DOHH2 (cell line): ENCODE results near the gene OR1N1.
"Not testable (repeated sequence)": the region's sequence is repeated elsewhere in the genome, so short reads cannot be mapped to it uniquely, and the experiment has no call there.

Experiments
- H3F3A ChIP-seq: fragments of 200-600 bp; sonication (generic), shearing (Covaris generic); 2 replicates; pipeline ENCODE4 v1.6.0; 2016; ENCODE audit warnings: antibody characterized with exemption, mild to moderate bottlenecking; ENCODE audit not compliant: control insufficient read depth, insufficient read depth
- H3K27ac ChIP-seq: fragments of 200-600 bp; sonication (generic); 2 replicates; pipeline ENCODE4 v1.5.1; 2014; ENCODE audit warnings: low read depth, mild to moderate bottlenecking, low read length, moderate library complexity
- H3K27me3 ChIP-seq: fragments of 200-600 bp; sonication (generic); 2 replicates; pipeline ENCODE4 v1.6.1; 2014; ENCODE audit warnings: mild to moderate bottlenecking, low read length, mixed read lengths; ENCODE audit not compliant: control insufficient read depth
- H3K36me3 ChIP-seq: fragments of 200-600 bp; sonication (generic); 2 replicates; pipeline ENCODE4 v1.6.1; 2014; ENCODE audit warnings: mild to moderate bottlenecking, low read length, moderate library complexity, mixed read lengths; ENCODE audit not compliant: control insufficient read depth
- H3K4me1 ChIP-seq: fragments of 200-600 bp; sonication (generic); 2 replicates; pipeline ENCODE4 v1.6.1; 2014; ENCODE audit warnings: mild to moderate bottlenecking, low read length, mixed read lengths; ENCODE audit not compliant: control insufficient read depth
- H3K4me2 ChIP-seq: fragments of 200-600 bp; sonication (generic); 2 replicates; pipeline ENCODE4 v1.6.0; 2014; ENCODE audit warnings: mild to moderate bottlenecking, low read length, moderate library complexity
- H3K4me3 ChIP-seq: fragments of 200-600 bp; sonication (generic); 2 replicates; pipeline ENCODE4 v1.5.1; 2014; ENCODE audit warnings: mild to moderate bottlenecking, low read length, mixed read lengths
- H3K79me2 ChIP-seq: fragments of 200-600 bp; sonication (generic); 2 replicates; pipeline ENCODE4 v1.6.1; 2014; ENCODE audit warnings: mild to moderate bottlenecking, low read length, mixed read lengths; ENCODE audit not compliant: control insufficient read depth
- H3K9me2 ChIP-seq: fragments of 200-600 bp; sonication (generic); replicated peaks from 2 replicates; pipeline ENCODE4 v1.6.1; 2014; ENCODE audit warnings: mild to moderate bottlenecking, low read length, mixed read lengths; ENCODE audit not compliant: control insufficient read depth
- H3K9me3 ChIP-seq: fragments of 200-600 bp; sonication (generic); 2 replicates; pipeline ENCODE4 v1.6.1; 2014; ENCODE audit warnings: antibody characterized with exemption, low read length, mixed read lengths; ENCODE audit not compliant: control insufficient read depth, insufficient read depth
- H4K20me1 ChIP-seq: fragments of 200-600 bp; sonication (generic); 2 replicates; pipeline ENCODE4 v1.6.0; 2014; ENCODE audit warnings: low read depth, mild to moderate bottlenecking, antibody characterized with exemption, low read length, moderate library complexity; ENCODE audit not compliant: control insufficient read depth, insufficient read depth
- CTCF ChIP-seq: fragments of 200-600 bp; sonication (generic); IDR thresholded peaks from one replicate; pipeline ENCODE4 v1.5.1; 2014; ENCODE audit warnings: antibody characterized with exemption, mild to moderate bottlenecking, low read depth, low read length; ENCODE audit not compliant: poor library complexity, severe bottlenecking
- EZH2phosphoT487 ChIP-seq: fragments of 200-600 bp; sonication (generic); IDR thresholded peaks from 2 replicates; pipeline ENCODE4 v1.6.1; 2017; ENCODE audit warnings: borderline replicate concordance, mild to moderate bottlenecking, antibody characterized with exemption, low read length, moderate library complexity, mixed read lengths

OR1N1 gene

GRCh38 chr9:122536134-122536533 lies 9.0 kb upstream of the OR1N1 start:
- H3K4me2 ChIP-seq = no peak overlapping the region
- H4K20me1 ChIP-seq = no peaks in the 10 kb centered on the region
- H3K9me3 ChIP-seq = no peaks in the 10 kb centered on the region
- TF ChIP-seq EZH2phosphoT487 = no peak
- no peaks in the 10 kb centered on the region for H3K4me1 ChIP-seq
- H3K27me3 ChIP-seq = no peaks in the 10 kb centered on the region
- H3K4me3 ChIP-seq = no peak overlapping the region
- no peaks in the 10 kb centered on the region for H3K79me2 ChIP-seq
- no peaks in the 10 kb centered on the region for H3K36me3 ChIP-seq
- no peaks in the 10 kb centered on the region for H3F3A ChIP-seq
- no peaks in the 10 kb centered on the region for H3K9me2 ChIP-seq
- H3K27ac ChIP-seq = no peak overlapping the region

DNA sequence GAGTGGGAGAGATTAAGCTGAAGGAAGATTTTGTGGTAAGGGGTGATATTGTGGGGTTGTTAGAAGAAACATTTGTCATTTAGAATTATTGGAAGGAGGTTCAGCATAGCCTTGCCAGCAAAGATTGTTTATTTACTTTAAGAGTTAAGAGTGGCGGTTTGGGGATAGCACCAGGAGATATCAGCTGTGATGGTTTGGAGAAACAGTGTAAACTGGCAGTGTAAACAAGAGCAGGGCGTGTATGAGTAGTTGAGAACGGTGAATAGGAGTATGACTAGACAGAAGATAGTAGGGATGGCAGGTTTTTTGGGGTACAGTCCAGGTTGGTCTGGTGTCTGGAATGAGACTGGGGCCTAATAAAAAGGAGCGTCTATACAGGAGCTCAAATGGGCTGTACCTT lies 4.1 kb upstream of the OR1N1 start:
- H3K9me2 ChIP-seq, H3K9me3 ChIP-seq, H4K20me1 ChIP-seq, H3K4me1 ChIP-seq, H3K79me2 ChIP-seq, H3K4me3 ChIP-seq, H3K4me2 ChIP-seq, H3F3A ChIP-seq, H3K27ac ChIP-seq, H3K36me3 ChIP-seq: not testable (repeated sequence)
- H3K27me3 ChIP-seq = peaks cover 13% of the 10 kb centered on the region; the same call in 1 of the 2 replicates

DNA sequence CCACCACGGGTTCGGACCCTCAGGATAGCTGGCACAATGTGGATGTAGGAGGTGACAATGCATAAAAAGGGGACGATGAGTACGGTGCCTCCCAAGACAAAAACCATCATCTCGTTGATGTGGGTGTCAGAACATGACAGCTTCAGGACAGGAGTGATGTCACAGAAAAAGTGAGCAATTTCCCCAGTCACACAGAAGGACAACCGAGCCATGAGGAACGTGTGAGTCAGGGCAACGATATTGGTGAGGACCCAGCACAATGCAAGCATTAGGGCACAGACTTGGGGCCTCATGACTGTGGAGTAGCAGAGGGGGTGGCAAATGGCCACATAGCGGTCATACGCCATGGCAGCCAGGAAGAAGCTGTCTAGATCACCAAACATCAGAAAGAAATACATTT lies 491 bp downstream of the OR1N1 start:
- Histone ChIP-seq H3K4me1 (no peaks in the 10 kb centered on the region), H3K36me3 (no peaks in the 10 kb centered on the region), H4K20me1 (no peaks in the 10 kb centered on the region), H3K9me3 (no peaks in the 10 kb centered on the region), H3K9me2 (no peaks in the 10 kb centered on the region), H3K4me2 (no peak overlapping the region), H3K4me3 (no peak overlapping the region), H3K27ac (no peak overlapping the region), H3K79me2 (no peaks in the 10 kb centered on the region), H3F3A (no peaks in the 10 kb centered on the region), H3K27me3 (peaks cover 15% of the 10 kb centered on the region)
- no peak for TF ChIP-seq CTCF
- no peak for TF ChIP-seq EZH2phosphoT487

DNA sequence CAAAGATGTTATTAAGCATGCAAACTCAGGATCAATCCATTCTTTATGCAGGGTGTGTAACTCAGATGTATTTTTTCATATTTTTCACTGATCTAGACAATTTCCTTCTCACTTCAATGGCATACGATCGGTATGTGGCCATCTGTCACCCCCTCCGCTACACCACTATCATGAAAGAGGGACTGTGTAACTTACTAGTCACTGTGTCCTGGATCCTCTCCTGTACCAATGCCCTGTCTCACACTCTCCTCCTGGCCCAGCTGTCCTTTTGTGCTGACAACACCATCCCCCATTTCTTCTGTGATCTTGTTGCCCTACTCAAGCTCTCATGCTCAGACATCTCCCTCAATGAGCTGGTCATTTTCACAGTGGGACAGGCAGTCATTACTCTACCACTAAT lies 7.7 kb downstream of the OR1N1 start:
- TF ChIP-seq EZH2phosphoT487 (no peak), CTCF (no peak)
- Histone ChIP-seq H3F3A (no peaks in the 10 kb centered on the region), H3K27me3 (peaks cover 5% of the 10 kb centered on the region; the same call in 1 of the 2 replicates), H3K9me2 (no peaks in the 10 kb centered on the region), H3K36me3 (no peaks in the 10 kb centered on the region), H3K27ac (no peak overlapping the region), H3K4me1 (no peaks in the 10 kb centered on the region), H3K79me2 (no peaks in the 10 kb centered on the region), H3K9me3 (no peaks in the 10 kb centered on the region), H4K20me1 (no peaks in the 10 kb centered on the region), H3K4me2 (no peak overlapping the region), H3K4me3 (no peak overlapping the region)
